NCI-H446 treated with DMSO at 0.1 percent for 48 hours (cell line): ENCODE measurements around the gene ETS2.
A peak's percentile ranks its signal among the peaks of the same experiment; 100 is the strongest.
"Not testable (repeated sequence)": the region's sequence is repeated elsewhere in the genome, so short reads cannot be mapped to it uniquely, and the experiment has no call there.

Experiments
- DNase-seq: peaks from one replicate; lab custom pipeline; 2025; lab: John Stamatoyannopoulos, UW

ETS2 gene

GRCh38 chr21:38839328-38840286 lies 33.9 kb downstream of the ETS2 start:
- DNase-seq: no peak

- DNase-seq: no peak
These were observed 34.9 kb downstream of the ETS2 start for GRCh38 chr21:38840456-38841300.

DNA sequence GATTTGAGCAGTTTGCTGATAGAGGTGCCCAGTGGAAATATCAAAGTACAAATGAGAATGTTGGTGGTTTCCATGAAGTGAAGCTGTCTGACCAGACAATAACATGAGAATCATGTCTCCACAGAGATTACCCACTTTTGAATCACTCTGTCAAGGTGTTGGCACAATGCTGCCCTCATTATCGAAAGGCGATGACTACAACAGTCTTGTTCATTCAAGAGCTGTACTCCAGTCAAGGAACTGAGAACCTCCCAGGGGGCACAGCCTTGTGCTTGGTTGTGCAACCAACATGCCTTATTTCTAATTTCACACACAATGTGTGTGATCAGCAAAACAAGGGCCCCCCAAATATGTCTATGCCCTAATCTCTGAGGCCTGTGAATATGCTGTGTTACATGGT lies 35.7 kb downstream of the ETS2 start:
- DNase-seq: no peak

- no peak for DNase-seq
These were observed 36.4 kb downstream of the ETS2 start for GRCh38 chr21:38842079-38842478.

- no peak for DNase-seq
These were observed 37.6 kb downstream of the ETS2 start for GRCh38 chr21:38843379-38843778.

- DNase-seq: no peak
These were observed 38.2 kb downstream of the ETS2 start for GRCh38 chr21:38843806-38844503.

GRCh38 chr21:38845374-38845773 lies 39.6 kb downstream of the ETS2 start:
- not testable (repeated sequence) for DNase-seq

DNA sequence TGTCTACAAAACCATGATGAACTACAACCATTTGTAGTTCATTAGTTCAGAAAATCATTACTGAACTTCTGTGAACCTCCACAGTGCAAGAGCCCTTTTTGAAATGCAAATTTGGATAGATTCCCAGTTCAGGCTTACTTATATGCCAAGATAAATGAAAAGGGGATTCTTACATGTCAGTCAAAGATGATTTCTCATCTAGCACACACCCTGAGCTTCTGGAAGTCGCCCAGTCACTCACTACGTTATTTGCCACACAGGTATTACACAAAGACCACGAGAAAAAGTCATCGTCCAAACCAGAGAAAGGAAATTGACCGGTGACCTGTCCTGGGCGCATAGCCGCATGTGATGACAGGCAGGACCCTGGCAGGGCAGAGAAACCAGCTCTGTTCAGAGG lies 41.8 kb downstream of the ETS2 start:
- peak; percentile 10 for DNase-seq

DNA sequence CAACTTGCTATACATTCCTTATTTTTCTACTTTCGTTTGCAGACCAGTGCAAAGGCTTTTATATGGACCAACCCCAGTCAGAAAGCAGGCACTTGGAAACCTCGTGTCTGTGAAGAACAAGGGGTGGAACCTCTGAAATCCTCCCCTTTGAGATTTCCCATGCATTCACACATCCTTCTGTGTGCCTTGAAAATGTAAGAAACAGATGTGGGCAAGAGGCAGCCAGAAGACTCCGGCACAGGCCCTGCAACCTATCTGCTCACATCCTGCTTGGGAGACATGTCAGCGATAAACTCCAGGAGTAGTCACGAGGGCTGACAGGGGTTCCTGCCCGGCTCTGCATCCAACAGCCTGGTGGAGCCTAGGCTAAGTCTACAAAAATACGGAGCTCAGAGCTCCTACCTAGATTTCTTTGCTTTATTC lies 42.5 kb downstream of the ETS2 start:
- no peak for DNase-seq

DNA sequence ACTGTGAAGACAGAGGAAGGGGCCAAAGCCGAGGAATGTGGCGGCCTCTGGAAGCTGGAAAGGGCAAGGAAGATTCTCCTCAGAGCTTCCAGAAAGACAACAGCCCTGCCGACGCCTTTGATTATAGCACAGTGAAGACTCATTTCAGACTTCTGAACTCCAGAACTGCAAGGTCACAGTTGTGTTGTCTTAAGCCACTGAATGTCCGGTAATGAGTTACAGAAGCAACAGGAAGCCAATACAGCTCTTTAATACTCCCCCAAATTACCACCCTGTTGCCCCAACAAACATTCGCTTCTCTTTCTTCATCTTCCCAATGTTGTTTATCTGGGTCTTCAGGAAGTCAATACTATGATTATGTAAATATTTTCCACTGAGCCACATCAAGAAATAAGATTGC lies 44.0 kb downstream of the ETS2 start:
- DNase-seq: no peak

GRCh38 chr21:38850277-38850951 lies 44.7 kb downstream of the ETS2 start:
- no peak for DNase-seq

DNA sequence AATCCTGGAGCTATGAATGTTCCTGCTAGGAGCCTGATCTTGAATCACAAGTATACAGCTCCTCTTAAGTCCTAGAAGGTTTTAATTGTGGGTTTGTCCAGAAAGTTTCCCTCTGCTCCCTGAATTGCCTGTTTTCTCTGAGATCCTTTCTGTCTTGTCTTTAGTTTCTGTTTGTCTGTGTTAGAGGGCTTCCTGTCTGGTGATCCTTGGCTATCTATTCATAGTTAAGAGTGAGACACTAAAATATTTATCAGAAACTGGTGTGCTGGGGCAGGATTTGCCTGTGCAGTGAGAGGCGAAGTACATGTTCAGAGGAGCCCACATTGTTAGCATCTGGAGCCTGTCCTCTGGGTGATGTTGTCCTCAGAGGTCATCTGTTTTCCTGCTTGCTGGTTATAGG lies 45.4 kb downstream of the ETS2 start:
- DNase-seq: no peak

- DNase-seq: no peak
These were observed 46.5 kb downstream of the ETS2 start for GRCh38 chr21:38852278-38852677.

- DNase-seq: no peak
These were observed 47.0 kb downstream of the ETS2 start for GRCh38 chr21:38852708-38853107.

- no peak for DNase-seq
These were observed 47.7 kb downstream of the ETS2 start for GRCh38 chr21:38853421-38853919.

- no peak for DNase-seq
These were observed 51.6 kb downstream of the ETS2 start for GRCh38 chr21:38857152-38857825.

DNA sequence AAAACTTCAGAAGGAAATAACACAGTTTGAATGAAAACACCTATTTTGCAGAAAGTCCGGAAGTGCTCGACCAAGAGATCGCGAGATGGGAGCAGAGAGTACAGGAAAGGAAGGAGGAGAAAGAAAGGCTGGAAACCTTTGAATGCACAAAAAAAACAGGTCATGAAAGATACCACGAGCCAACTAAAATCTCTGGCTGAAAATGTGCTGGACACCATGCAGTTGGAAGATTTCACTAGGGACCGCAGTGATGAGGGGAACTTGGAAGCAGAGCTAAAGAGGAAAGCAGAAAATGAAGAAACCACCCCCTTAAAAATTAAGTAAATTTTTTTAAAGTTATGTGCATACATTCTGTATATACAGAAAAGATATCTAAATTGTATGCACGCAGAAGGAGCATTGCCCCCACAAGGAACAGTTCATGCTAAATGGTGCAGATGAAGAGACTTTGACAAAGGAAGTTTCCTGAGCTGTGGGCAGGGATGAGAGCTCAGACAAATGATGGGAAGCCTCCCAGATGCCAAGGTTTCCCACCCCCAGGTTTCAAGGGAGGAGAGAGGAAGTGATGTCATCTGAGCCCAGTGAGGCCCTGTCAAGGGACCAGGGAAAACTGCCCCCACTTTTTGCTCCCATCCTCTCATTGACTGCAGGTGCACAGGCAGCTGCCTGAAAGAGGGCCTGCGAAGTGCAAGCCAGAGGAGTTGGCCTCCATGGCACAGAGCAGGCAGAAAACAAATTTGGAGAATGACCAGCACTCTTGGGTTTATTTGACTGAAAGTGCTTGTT lies 52.5 kb downstream of the ETS2 start:
- no peak for DNase-seq

DNA sequence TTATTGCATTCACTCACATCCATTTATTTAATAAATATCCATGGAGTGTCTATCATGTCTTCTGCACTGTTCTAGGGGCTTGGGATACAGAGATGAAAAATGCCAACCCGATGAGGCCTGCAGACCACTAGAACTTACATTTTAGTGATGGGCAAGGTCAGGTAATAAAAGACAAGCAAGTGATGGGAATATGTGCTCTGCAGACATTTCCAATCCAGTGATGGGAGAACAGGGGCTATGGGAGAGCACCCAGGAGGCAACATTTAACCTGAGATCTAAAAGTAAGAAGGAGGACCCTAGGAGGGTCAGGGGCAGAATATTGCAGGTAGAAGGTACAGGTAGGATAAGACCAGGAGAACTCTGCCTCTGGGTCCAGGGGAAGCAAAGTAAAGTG lies 53.1 kb downstream of the ETS2 start:
- no peak for DNase-seq

GRCh38 chr21:38859852-38860251 lies 54.1 kb downstream of the ETS2 start:
- no peak for DNase-seq

GRCh38 chr21:38861056-38861455 lies 55.3 kb downstream of the ETS2 start:
- peak; percentile 1 for DNase-seq
